GM19193 (cell line): ENCODE data around the gene RINL.
A peak's percentile ranks its signal among the peaks of the same experiment; 100 is the strongest.

Experiments used
- POLR2A ChIP-seq: IDR thresholded peaks from 4 replicates; pipeline ENCODE4 v1.6.1; 2011; ENCODE audit not compliant: insufficient read depth, insufficient read length; ENCODE audit errors: extremely low read depth

RINL gene

DNA sequence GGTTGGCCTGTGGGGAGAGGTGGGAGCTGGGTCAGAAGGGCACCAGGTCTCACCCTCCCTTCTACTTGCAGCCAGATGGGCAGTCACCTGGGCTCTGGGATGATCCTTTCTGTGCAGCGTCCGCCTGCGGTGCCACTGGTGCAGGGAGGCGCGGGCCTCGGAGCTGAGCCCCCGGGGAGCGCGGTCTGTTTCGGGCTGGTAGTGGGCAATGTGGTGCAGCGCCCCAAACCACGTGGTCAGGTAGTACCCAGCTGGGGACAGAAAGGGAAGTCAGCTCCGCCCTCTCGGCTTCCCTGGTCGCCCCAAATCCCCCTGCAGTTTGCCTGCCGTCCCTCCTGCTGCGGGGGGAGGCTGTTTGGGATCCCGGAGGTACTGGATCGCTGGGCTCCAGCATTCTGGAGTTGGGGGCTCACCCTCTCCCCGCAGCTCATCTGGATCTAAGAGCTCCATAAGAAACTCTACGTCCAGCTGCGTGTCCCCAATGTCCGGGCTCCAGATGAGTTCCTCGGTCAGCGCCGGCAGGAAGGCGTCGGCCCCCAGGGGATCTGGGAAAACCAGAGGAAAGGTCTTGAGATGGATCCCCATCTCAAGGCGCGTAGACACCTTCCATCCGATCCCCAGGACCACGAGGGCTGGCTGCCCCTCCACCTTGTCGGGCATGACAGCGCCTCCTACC is 8.8 kb downstream of the RINL start:
- TF ChIP-seq POLR2A, result no peak

DNA sequence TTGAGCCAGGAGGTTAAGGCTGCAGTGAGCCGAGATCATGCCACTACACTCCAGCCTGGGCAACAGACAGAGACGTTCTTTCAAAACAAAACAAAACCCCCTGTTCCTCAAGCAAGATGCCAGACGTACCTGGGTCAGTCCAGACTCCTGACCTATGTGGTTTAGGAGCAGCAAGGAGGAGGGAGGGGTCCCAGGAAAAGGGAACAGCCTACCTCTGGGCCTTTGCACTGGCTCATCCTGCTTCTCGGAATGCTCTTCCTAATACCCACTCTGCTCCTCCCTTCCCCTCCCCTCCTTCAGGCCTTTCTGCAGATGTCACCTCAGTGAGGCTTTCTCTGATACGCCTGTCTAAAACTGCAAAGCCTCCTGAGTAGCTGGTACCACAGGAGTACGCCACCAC is 9.5 kb downstream of the RINL start:
- TF ChIP-seq POLR2A, result no peak

DNA sequence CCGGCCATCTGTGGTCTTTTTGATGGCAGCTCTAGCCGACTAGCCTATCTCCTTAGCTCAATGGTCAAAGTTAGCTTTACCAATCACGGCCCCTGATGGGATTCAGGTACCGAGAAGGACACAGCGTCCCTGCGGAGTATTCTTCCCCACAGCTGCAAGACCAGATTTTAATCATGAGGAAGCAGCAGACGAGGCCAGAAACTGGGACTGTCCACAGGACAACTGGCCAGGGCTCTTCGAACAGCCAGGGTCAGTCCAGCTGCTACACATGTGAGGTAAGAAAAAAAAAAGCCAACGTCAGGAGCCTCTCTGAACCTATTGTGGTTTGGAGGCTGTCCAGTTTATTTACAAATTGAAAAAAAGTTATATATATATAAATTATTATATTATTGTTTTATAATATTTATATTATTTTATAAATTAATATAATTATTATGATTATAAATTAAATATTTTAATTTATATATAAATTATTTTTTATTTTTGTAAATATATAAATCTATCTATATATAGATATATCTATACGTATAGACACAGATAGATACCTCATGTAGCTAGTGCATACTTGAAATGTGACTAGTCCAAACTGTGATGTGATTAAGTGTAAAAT is 10.8 kb downstream of the RINL start:
- no peak for TF ChIP-seq POLR2A

DNA sequence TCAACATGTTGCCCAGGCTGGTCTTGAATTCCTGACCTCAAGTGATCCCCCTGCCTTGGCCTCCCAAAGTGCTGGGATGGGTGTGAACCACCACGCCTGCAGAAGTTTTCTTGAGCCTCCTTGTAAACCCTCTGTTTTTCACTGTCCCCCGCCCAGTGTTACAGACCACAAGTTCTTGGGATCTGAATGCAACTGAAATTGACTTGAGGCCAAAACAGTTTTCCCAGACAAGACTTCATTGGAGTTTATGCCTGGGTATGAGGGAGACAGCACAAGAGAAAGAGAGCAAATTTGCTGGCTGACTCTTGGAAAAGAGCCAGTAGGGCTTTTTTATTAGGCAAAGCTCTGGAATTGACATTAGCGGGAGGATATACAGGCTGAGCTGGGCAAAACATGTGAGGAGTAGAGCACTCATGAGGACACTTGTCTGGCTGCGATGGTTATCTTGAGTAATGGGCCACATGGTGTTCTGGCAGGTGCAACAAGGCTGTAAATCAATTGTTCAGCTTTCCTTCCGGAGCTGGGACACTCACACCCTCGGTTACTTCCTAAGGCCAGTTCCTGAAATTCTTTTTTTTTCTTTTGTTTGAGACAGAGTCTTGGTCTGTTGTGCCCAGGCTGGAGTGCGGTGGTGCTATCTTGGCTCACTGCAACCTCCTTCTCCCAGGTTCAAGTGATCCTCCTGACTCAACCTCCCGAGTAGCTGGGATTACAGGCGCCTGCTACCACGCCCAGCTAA is 15.6 kb downstream of the RINL start:
- TF ChIP-seq POLR2A, result no peak

DNA sequence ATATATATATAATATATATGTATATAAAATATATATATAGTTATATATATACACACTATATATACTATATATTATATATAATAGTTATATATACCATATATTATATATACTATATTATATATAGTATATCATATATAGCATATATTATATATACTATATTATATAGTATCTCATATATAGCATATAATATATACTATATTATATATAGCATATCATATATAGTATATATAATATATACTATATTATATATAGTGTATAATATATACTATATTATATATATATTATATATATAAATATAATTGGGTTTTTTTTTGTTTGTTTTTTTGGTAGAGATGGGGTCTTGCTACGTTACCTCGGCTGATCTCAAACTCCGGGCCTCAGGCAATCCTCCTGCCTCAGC is 16.7 kb downstream of the RINL start:
- TF ChIP-seq POLR2A, result no peak

DNA sequence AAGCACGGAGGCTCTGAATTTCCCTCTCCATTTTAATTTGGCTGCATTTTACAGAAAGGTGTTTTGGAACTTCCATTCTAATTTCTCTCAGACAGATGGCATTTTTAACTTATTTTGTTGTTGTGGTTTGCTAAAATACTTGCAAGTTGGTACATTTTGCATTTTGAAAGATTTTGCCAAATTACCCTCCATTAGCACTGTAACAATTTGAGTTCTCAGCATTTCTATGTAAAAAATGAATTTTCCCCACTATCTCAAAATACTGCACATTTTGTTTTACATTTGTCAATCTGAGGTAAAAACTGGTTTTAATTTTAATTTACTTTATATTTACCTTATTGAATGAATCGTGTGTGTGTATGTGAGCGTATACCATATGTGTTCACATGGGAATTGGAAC is 21.3 kb downstream of the RINL start:
- TF ChIP-seq POLR2A, result no peak

DNA sequence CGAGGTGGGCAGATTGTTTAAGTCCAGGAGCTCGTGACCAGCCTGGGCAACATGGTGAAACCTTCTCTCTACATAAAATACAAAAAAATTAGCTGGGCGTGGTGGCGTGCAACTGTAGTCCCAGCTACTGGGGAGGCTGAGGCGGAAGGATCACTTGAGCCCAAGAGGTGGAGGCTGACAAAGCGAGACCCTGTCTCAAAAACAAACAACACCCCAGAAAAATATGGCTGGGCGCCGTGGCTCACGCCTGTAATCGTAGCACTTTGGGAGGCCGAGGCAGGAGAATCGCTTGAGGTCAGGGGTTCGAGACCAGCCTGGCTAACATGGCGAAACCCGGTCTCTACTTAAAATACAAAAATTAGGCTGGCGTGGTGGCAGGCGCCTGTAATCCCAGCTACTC is 24.9 kb downstream of the RINL start:
- TF ChIP-seq POLR2A, result no peak

DNA sequence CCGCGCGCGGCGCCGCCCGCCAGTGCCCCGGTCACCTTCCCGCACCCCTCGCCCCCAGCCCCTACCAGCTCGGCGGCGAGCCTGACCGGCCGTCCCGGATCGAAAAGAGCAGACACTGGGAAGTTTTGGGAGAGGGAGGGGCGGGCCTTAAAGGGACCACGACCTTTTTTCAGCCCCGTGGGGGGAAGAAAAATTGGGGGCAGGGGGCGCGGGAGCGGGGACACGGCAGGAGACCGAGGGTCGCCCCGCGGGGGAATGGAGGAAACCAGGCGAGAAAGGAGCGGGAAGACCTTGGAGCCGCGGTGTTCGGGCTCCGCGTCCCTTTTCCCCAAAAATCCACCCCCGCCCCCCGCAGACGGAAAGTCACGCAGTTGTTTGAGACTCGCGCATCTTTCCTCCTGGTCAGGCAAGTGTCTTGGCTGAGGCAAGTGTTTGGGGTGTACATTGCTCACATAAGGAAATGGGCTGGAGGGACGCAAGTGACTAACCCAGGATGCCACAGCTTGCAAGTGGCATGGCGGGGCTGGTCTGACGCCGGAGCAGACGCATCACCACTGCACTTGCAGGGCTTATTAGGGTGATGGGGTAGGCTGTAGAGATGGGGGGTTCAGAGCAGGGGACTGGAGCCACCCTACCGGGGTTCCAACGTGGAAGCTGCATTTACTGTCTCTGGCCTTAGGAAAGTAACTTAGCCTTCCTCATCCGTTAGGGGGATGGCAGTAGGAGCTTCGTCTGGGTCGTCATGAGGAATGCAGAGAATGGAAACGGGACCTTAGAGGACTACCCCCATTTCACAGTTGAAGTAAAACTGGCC is 25.6 kb downstream of the RINL start:
- TF ChIP-seq POLR2A, result peak; percentile 51

DNA sequence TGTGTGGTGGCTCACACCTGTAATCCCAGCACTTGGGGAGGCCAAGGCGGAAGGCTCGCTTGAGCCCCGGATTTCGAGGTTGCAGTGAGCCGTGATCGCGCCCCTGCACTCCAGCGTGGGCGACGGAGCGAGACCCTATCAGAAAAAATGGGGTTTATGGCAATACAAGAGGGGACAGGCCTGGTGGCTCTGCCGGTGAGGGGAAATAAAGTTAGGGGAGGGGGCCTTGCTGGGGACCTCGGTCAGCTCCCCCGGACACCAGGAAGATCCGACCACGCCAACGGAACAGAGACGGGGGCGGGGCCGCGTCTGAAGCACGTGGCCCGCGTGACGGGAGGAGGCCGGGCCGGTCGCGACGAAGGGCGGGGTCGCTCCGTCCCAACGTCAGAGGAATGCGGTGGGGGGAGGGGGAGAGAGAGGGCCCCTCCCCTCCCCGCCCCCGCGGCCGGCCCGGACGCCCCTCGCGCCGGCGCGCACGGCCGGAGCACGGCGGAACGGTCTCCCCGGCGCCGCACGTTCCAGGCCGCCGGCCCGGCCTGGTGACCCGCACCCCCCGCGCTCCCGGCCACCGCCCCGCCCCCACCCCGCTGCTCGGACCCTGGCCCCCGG is 26.3 kb downstream of the RINL start:
- peak; percentile 75 for TF ChIP-seq POLR2A

DNA sequence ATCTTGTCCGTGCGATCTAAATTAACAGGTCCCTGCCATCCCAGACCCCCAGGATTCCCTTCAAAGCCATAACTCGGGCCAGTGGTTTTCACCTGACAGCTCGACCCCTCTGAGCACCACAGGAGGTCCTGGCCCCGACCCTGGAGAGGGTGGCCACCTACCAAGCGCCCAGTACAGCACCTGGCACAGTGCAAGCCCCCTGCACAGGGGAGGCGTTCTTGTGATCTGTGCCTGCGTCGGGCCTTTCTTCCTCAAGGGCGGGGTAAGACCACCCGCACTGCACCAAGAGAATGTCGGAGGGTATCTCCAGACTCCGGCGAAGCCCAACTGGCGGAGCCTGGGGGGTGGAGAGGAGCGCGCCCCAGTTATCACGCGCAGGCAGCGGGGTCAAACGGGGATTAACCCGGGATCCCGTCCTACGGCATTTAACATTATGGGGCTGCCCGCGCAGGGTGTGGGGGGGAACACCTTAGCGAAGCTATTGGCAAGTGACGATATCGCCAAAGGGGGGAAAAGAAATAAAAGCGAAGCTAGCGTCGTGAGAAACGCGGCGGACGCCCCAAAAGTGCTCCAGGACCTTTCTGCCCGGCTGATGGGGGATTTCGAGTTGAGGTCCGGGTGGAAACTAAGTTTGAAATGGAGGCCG is 27.0 kb downstream of the RINL start:
- TF ChIP-seq POLR2A, result no peak

DNA sequence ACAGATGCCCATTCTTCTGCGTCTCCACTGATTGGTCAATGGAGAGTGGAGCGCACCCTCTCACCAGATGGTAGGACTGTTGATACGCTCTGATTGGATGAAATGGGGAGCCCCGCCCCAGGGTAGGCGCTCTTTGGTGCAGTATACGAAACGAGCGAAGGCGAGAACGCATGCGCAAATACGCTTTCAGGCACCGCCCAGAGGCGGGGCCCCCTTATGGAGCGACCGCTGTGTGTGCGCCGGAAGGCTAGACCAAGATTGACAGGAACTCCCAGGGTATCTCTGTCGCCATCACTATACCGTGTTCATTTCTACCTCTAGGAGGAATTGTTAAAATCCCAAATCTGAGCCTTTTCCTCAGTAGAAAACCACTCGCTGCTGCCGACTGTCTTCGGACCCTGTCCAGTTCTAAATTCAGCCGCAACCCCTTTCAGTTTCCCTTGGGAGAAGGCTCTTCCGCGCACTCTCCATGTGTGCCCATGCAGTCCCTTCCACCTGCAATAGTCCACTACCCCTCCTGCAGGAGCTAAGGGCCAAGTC is 27.6 kb downstream of the RINL start:
- TF ChIP-seq POLR2A, result peak; percentile 79

DNA sequence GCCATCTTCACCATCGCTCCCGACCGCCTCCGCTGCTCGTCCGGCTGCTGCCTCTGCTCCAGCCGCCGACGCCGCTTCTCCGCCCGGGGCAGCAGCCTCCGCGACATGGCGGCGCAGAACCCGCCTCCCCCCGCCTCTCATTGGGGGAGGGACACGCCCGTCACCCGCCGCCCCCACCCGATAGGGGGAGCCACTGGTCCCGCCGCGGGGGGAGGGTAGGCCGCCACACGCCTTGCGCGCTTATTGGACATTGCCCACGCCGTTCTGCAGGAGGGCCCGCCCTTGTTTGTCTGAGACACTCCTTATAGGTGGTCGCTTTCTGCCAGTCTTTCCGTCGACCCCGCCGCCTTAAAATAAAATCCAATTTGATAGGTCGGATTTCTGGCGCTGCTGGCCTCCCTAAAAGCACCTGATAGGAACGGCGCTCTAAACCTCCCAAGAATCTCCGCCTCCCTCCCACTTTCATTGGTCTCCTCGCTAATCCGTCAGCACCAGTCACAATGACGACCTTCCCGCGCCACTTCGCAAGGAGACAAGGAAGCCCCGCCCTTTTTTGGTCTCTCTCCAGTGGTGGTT is 28.1 kb downstream of the RINL start, which contains the start of gene HNRNPL:
Gene HNRNPL, minus strand, starts transcription at position 127 of the 576 bp plus-strand sequence. Its CDS starts 20 bp downstream, at position 107.
- TF ChIP-seq POLR2A, result peak; percentile 88

DNA sequence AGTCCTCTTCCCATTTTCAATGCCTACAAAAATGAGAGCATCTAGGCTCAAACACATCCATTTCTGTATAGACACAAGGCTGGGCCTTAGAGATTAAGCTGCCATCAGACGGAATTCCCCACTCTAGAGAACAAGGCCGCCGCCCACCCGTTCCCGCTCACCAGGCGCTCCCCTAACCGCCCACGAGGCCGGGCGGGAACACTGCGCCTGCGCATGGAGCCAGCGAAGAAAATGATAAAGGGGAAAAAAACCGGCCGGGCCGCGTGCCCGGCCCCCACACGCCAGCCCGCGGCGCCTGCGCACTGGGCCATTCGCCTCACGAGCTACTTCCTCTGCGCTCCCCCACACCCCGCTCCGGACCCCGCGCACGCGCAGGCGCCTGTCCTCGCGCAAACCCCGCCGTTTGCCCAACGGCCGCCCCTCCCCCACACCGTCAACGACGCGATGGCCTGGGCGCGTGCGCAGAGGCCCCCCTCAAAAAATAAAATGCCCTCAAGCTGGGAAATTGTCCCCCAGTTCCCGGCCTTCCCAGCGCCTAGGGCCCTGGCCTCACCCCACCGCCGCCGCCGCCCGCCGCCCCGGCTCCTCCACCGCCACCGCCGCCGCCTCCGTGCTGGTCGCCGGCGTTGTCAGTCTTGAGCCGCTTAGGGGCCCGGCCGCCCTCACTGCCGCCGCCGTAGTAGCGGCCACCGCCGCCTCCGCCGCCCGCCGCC is 28.8 kb downstream of the RINL start:
- no peak for TF ChIP-seq POLR2A

DNA sequence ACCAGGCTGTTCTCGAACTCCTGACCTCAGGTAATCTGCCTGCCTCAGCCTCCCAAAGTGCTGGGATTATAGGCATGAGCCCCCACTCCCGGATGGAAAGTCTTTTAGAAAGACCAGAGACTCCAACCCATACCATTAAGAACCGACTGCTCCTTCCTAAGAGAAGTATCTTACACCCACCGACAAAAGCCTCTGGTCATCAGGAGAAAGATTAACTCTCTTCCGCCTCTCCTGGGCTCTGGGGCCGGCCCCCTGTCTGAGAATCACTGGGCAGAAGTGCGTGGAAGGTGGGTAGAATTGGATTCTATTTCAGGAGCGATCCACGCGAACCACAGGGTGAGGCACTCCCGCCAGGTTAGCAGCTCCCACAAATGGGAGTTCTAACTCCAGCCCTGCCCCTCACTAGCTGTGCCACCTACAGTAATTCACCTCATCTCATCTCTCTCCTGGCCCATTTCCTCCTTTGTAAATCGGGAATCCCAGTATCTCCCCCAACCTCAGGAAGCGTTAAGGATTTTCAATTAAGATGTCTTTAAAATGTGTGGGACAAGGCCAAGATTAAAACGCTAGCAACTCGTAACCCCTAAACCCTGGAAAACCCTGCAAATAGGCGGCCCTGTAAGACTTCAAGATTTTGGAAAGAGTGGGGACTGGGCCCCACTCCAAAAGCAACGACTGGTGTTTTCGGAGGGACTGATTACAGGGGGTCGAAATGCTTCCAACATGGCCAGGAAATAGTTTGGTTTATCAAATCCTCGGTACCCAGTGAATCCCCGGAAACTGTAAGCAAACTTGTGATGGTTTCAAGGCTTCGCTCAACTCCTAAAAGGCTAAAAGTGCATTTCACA is 29.6 kb downstream of the RINL start:
- no peak for TF ChIP-seq POLR2A
